ENCODE measurements around the gene PUSL1. TPM values are rescaled to one million over a fixed set of nuclear protein-coding genes. Genes with fewer than 3 reads are reported as not detected.
"Not testable (repeated sequence)": the region's sequence is repeated elsewhere in the genome, so short reads cannot be mapped to it uniquely, and the experiment has no call there.

The PUSL1 gene
- total RNA-seq, 1 donor from 2014 or later: 16.2 TPM

GRCh38 chr1:1314678-1315335 lies 6.4 kb downstream of the PUSL1 start:
- Histone ChIP-seq H3K4me3 (no peak overlapping the region), H3K27ac (no peak overlapping the region), H3K36me3 (peaks cover 88% of the 10 kb centered on the region), H3K4me1 (peaks cover 16% of the 10 kb centered on the region), H3K27me3 (ENCODE audit: low read depth) (no peaks in the 10 kb centered on the region), H3K9me3 (no peaks in the 10 kb centered on the region)
- TF ChIP-seq CTCF (IDR thresholded peaks at IDR 0.05): no peak
- ATAC-seq (no peak), DNase-seq (no peak)
- intact Hi-C loops (cut with DNase I): no loop called here

DNA sequence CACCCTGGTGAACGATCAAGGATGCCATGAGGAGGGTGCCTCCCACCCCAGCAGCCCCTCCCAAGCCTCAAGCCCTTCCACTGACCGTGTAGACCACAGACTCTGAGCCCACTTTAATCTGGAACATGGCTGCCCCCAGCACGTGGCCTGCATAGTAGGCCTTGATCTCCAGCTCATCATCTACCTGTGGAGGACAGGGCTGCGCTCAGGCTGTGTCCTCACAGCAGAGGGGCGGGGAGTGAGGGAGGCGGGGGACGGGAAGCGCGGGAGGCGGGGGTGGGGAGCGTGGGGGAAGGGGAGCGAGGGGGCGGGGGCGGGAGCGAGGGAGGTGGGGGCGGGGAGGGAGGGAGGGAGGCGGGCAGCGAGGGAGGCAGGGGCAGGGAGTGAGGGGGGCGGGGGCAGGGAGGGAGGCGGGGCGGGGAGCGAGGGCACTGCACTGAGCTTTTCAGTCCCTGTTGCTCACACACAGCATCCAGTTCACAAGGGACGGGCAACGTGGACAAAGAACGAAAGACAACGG lies 7.1 kb downstream of the PUSL1 start:
- H3K4me1 ChIP-seq: peaks cover 14% of the 10 kb centered on the region
- intact Hi-C loops (cut with DNase I): no loop called here
- DNase-seq (no peak), ATAC-seq (no peak)
- no peak overlapping the region for H3K4me3 ChIP-seq
- no peaks in the 10 kb centered on the region for H3K9me3 ChIP-seq
- H3K27ac ChIP-seq: no peak overlapping the region
- H3K36me3 ChIP-seq: peaks cover 88% of the 10 kb centered on the region
- no peak for TF ChIP-seq CTCF (IDR thresholded peaks at IDR 0.05)
- no peaks in the 10 kb centered on the region for H3K27me3 ChIP-seq (ENCODE audit: low read depth)

DNA sequence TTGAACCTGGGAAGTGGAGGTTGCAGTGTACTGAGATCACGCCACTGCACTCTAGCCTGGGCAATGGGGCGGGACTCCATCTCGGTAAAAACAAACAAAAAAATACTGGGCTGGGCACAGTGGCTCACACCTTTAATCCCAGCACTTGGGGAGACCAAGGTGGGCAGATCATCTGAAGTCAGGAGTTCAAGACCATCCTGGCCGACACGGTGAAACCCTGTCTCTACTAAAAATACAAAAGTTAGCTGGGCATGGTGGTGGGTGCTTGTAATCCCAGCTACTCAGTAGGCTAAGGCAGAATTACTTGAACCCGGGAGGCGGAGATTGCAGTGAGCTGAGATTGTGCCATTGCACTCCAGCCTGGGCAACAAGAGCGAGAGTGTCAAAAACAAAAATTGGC lies 7.8 kb downstream of the PUSL1 start:
- peaks cover 15% of the 10 kb centered on the region for H3K4me1 ChIP-seq
- H3K27me3 ChIP-seq (ENCODE audit: low read depth); ATAC-seq; DNase-seq; intact Hi-C loops (cut with DNase I); H3K27ac ChIP-seq; H3K9me3 ChIP-seq; H3K4me3 ChIP-seq: not testable (repeated sequence)
- H3K36me3 ChIP-seq: peaks cover 84% of the 10 kb centered on the region

DNA sequence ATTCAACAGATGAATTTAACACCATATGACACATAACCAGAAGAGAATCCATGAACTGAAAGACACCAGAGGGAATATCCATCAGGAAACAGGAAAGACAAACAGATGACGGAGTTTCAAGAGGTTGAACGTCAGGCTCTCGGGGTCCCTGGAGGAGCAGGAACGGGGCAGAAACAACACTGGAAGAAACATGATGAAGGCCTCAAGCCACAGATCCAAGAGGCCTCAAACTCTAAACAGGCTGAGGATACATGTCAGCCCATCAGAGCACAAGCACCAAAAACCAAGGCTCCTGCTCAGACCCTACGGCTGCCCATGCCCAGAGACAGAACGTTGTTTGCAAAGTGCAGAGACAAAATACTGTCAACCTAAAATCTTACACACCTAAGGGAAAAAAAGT lies 9.0 kb downstream of the PUSL1 start:
- Histone ChIP-seq H3K4me1 (peaks cover 25% of the 10 kb centered on the region), H3K36me3 (peaks cover 77% of the 10 kb centered on the region), H3K4me3 (no peak overlapping the region), H3K27ac (peak overlapping the region; percentile 73), H3K9me3 (no peaks in the 10 kb centered on the region), H3K27me3 (ENCODE audit: low read depth) (no peaks in the 10 kb centered on the region)
- ATAC-seq (no peak), DNase-seq (no peak)
- intact Hi-C loops (cut with DNase I): no loop called here
- TF ChIP-seq CTCF (IDR thresholded peaks at IDR 0.05): no peak

GRCh38 chr1:1318131-1318652 lies 9.8 kb downstream of the PUSL1 start:
- H3K36me3 ChIP-seq: peaks cover 69% of the 10 kb centered on the region
- no peak overlapping the region for H3K4me3 ChIP-seq
- H3K9me3 ChIP-seq: no peaks in the 10 kb centered on the region
- TF ChIP-seq CTCF (IDR thresholded peaks at IDR 0.05): no peak
- no peaks in the 10 kb centered on the region for H3K27me3 ChIP-seq (ENCODE audit: low read depth)
- peak overlapping the region; percentile 73 for H3K27ac ChIP-seq
- DNase-seq (peak; percentile 87), ATAC-seq (peak; percentile 75 to 88)
- intact Hi-C loops (cut with DNase I): no loop called here
- peaks cover 30% of the 10 kb centered on the region for H3K4me1 ChIP-seq
